Stimulated activated CD8-positive, alpha-beta memory T cell treated with anti-CD3 and anti-CD28 coated beads, Interleukin-12 subunit alpha, Interleukin-12 subunit beta, amount 100 ng/mL, for 24 hours (primary cell): ENCODE results near the gene GNAO1.

Experiments
- DNase-seq: peaks from one replicate; pipeline ENCODE4 v3.0.0-alpha.2; 2020; ENCODE audit errors: extremely low read depth

GNAO1 gene

DNA sequence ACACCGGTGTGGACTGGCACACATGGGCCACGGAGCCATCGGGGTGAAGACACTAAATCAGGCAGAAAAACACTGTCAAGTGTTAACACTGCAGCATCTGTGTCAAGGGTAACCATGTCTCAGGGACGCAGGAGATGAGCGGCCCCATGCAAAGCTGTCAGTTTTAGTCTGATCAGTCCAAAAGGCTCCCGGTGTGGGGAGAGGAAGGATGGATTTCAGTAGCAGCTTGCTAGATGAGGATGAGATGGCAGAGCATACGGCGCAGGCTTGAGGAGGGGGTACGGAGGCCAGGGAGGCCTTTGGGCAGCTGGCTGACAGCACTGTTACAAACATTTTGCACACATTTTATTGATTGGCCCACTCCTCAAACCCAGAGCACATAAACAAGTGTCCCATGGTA lies 98.1 kb downstream of the GNAO1 start:
- DNase-seq = no peak

DNA sequence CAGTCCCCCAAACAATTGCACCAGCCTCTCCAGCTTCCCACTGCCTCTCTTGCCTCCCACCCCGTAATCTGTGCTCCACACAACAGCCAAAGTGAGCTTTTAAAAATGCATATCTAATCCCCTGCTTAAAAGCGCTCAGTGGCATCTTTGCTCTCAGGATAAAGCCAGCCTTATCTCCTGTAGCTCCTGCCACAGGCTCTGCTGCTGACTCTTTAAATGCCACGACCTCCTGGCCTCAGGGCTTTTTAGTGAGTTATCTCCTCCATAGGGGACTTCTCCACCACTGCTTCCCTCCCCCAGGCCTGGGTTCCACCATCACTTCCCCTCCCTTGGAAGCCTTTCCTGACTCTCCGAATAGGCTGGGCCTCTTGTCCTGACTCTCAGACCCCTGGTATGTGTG lies 98.6 kb downstream of the GNAO1 start:
- no peak for DNase-seq

DNA sequence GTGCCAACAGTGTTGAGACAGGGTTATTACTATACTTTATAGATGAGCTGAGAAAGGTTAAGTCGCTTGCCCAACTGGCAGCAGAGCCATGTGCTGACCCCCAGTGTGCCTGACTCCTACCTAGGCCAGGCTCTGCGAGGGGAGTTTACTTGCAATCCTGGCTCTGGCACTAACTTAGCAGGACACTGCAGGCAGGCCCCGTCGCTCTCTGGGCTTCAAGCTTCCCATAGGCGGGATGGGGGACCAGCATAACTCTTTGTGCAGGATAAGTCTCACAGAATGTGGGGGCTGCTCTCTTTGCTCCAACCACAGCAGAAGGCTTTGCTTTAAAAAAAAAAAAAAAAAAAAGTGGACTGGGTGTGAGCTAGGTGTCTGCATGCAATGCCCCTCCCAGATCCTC lies 102.7 kb downstream of the GNAO1 start:
- no peak for DNase-seq

DNA sequence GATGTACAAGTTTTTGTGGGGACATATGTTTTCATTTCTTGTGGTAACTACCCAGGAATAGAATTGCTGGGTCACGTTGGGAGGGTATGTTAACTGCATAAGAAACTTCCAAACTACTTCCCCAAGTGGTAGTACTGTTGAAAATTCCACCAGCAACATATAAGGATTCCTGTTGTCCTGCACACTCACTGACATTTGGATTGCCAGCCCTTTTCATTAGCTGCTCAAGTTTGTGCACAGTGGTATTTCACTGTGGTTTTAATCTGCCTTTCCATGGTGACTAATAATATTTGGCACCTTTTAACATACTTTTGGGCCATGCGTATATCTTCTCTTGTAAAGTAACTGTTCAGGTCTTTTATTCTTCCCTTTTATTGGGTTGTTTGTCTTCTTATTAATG lies 103.3 kb downstream of the GNAO1 start:
- no peak for DNase-seq

DNA sequence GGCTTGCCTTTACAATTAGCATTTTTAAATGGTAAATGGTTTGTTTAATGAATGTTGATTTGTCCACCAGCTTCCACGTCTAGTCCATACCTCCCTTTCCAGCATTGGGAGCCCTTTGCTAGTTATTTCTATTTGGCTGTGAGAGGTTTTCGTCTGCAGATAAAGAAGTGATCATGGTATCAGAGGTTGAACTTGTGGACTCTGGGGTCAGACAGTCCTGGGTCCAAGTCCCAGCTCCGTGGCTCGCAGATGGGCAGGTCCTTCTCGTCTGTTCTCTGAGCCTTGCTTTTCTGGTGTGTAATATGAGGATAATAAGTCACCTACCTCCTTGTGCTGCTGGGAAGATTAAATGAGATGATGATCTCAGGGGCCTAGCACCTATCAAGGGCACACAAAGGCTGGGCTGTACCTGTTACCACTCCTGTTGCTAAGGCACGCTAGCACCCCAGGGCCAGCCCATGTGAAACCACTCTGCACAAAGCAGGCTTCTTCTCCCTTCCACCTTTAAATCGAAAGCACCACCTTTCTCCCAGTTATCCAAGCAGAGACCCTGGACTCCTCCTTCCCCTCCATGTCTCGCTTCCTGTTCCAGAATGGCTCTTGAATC lies 103.9 kb downstream of the GNAO1 start:
- no peak for DNase-seq

DNA sequence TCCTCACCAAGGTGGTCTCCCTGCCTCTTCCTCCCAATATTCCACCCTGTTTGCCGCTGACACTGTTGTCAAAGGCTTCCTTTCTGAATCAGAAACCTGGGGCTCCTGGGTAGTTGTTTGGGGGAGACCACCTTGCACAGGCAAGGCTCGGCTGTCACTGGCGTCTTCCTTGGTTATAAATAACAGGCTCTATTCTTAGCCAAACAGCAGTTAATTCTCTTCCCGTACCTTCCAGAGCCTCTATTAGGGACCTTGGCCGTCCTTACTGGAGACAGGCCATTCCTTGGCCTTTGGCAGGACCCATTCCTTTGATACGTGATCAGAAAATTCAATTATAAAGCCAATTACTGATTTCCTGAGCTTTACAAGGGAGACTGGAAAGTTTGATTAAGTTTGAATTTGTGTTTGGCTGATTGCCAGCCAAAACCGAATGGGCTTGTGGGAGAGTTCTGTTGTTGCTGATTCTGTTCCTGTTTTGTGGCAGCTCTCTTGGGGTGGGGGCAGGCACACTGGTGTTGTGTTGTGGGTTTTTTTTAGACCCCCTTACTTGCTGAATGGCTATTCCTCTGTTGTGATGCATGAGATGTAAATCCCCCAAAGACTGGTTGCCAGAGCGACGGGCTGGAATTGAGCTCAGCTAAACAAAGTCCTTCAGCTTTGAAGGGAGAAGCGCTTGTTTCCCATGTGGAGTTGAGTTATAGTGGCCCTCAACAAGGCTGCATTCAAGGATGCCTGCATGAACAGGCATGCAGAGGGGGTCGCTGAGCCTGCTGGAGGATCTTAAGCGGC lies 104.6 kb downstream of the GNAO1 start:
- no peak for DNase-seq

DNA sequence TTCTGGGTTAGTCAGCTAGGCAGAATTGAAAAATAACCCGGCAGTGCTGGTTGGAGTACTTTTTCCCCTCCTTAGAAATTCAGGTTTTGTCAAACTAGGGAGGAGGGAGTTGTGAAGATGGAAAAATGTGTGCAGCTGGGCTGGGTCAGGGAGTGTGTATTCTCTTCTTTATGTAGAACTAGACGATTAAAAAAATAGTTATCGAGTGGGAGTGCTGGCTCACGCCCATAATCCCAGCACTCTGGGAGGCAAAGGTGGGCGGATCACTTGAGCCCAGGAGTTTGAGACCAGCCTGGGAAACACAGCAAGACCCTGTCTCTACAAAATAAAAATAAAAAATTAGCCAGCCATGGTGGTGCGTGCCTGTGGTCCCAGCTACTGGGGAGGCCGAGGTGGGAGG lies 106.4 kb downstream of the GNAO1 start:
- no peak for DNase-seq

DNA sequence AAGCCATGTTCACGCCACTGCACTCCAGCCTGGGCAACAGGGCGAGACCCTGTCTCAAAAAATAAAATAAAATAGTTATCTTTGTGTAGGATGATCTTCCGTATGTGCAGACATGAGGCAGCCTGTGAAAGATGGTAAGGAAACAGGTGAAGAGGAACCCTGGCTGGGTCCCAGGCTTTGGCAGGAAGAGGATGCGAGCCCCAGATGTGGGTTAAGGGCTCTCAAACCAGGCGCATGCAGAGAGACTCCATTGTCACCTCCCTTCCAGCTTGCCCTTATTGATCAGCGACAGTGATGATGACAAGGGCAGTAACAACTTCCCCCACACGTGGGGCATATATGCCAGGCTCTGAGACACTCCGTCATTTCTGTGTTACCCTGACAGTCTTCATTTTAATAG lies 106.8 kb downstream of the GNAO1 start:
- DNase-seq = no peak

DNA sequence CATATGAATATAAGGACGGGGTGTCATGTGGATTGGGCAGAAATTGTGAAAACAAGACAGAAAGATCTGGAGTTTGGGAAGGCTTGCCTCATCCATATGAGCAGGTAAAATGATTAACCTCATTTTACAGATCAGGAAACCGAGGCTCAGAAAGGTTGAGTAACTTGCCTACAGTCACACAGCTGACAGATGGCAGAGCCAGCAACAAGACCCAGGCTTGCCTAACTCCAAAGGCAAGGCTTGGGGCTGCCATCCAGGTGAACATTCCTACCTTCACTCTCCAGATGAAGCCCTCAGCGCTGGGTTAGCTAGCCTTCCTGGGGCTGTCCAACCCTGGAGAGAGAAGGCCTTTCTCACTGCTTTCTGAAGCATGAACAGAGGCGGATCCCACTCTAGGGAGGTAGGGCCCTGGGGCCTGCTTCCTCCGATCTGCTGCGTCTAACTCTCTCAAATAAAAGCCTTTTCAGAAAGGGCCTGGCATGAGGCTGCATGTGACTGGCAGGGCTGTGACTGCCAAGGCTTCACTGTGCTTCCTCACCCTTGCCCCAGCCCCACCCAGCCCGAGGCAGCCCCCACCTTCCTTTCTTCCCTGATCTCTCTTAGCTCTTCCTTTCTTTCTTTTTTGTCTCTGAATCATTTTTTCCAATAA lies 107.8 kb downstream of the GNAO1 start:
- no peak for DNase-seq

DNA sequence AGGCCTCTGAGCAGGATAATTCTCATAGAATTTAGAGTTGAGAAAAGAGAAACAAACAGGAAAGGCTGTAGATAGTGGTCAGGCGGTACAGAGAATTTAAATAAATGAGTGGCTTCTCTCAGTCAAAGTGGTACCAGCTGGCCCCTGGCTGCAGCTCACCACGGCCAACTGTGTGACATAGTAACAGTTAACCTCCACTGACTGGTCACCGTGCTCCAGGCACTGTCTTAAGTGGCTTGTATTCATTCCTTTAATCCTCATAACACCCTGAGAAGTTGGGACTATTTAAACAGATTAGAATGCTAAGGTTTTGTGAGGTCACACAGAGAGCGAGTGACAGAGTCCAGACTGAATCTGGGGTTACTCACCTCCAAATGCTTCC lies 108.9 kb downstream of the GNAO1 start:
- DNase-seq = no peak

DNA sequence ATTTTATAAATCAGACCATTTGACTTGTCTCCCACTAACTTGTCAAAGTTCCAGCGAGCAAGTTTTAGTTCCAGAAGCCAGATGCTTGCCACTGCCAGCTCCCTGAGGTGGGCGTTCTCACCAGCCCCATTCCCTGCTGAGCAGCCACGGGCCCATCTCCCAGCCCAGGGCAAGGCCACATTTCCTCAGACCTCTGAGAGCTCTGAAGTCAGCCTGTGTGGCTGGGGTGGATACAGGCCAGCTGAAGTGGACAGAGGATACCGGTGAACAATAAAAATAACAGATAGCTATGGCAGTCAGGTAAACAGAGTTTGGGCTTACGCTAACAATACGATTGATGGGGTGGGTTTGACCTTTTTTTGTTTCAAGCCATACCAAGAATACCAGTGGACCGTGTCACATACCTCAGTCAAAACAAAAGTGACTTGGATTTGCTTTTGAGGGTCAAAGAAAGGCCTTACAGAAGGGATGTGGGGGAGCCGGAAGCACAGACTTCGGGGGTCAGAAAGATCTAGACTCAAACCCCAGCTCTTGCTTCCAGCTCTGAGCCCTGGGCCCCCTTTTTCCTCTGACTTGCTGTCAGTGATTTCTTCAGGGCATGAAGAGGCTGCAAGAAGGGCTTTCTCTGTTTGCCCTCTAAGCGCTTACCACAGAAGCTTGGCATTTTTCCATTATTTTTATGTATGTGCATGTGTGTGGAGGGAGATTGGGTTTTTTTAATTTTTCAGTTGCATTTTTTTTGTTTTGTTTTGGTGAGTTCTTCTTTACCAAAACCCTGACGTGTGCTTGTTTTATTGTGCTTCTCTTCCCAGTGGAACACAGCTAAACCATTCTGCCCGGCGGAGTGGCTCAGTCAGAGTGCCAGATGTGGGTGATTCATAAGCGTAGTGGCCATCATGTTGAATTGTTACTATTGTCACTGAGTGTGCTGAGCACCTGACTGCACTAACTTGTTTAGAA lies 109.9 kb downstream of the GNAO1 start:
- DNase-seq = no peak

DNA sequence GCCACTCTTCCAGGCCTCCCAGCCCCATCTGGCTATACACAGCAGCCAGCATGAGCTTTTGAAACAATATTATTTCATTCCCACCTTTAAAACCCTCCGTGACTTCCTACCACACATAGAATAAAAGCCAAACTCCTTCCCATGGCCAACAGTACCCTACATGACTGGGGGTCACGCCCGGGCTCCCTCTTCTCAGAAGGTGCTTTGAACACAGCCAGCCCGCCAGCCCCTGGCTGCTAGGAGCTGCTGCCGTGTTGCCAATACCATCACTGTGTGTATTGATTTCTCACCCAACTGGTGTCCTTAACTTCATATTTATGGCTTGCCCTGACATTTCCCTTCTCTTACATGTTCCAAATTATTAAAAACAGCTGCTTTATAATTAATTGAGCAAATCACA lies 111.2 kb downstream of the GNAO1 start:
- DNase-seq = no peak

DNA sequence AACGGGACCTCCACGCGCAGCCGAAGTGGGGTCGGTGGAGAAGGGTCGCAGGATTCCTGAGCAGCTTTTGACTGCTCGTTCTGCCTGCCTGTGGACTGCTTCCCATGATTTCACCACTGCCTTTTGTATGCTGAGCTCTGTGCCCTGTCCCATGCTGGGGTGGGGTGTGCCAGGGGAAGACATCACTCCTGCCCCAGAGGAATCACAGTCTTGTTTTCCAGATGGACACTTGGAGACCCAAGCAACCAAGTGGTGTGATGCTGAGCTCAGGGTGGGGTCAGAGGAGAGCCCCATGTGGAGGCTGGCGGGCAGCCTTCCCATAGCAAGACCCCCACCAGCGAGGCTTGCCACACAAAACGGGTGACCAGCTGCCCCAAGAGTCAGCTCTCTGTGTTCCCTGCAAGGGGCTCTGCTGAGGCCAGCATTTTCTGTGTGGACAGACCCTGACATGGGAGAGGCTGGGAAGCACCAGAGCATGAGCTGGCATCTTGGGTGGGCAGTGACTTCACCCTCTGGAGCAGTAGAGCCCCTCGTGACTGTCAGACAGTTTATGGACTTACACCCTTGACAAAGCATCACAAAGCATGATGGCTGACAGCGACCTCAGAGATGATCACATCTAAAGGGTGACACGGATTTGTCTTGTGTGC lies 111.9 kb downstream of the GNAO1 start:
- DNase-seq = no peak

DNA sequence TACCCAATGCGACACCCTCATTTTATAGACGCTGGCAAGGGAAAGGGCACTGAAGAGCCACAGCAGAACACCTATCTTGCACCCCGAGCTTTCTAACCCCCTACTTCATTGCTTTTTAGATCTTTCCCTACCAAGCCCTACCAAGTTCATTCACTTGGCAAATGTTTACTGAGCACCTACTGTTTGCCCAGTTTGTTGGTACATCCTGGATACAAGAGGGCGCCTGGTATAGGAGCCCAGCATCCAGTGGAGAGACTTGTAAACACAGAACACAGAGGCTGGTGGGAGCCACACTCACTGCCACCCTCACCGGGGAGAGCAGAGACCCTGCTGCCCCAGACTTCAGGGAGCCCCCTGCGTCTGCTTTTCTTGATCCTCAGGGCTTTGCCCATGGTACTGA lies 112.6 kb downstream of the GNAO1 start:
- DNase-seq = no peak

DNA sequence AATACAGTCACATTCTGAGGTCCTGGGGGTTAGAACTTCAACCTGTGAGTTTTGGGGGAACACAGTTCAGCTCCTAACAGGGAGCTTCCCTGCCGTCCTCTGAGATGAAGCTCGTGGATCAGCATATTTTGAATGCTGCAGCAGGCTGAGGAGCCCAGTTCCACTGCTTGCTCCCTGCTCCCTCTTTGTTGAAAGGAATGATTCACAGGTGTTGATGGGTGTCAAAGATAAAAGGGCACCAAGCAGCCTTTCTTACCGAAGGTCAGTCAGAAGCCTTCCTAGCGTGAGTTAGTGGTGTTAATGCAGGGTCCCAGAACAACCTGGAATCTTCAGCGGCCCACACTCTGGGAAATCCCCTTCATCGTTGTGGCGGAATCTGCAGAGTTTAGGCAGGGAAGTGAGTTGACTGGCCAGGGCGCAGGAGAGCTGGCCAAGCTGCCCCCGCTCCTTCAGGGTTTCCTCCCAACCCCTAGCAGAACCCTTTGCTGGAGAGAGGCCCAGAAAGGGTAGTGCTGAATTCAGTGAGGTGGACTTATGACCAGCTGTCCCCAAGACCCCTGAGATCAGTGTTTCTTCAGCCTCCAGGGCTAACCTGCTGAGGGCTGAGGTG lies 114.8 kb downstream of the GNAO1 start:
- no peak for DNase-seq

DNA sequence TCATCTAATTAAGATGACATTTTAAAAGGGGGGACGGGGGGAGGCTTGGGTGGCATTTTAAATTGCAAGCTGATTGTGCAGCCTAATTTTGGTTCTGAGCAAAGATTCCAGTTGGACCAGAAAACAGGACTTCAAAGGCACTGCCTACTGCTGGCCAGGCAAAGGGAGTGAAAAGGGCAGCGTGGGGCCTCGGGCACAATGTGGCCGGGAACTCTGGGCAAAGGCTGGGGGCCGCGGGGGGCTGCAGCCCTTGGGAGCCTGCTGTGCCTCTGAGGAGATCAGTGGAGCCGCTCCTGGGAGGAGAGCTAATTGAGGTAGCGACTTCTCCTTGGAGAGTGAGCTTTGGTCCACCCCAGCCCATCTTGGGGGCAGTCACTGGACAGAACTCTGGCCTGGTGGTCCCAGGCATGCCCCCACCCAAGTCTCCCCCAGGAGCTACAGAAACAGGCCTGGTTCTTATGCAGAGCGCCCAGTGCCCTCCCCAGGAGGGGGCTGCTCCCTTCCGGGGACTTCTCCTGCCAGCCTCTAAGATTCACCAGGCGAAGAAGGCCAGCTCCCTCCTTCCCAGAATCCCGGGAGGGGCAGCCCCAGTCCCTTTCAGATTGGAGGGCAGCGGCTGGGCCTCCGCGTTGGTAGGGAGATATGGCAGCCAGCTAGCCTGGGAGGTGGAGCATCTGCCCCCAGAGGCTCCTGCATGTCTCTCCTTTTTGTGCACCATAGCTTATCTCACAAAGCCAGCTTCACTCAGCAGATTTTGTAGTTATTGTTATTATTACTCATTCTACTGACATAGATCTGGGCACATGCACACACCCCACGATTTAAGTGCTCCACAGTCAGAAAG lies 115.6 kb downstream of the GNAO1 start:
- DNase-seq = no peak

DNA sequence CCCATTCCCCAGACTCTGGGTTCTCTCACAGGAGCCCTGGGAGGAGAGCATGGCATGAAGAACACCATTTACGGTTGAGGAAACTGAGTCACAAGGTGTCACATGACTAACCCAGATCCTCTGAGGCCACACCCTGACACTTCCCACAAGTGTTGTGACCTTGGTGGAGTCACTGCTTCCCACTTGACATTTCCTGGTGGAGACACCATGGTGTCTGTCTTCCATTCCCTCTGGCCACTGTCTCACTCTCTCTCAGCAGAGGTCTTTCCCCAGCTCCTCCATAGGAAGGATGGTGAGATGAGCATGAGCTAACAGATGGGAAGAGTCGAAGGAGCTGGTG lies 116.2 kb downstream of the GNAO1 start:
- DNase-seq = no peak

DNA sequence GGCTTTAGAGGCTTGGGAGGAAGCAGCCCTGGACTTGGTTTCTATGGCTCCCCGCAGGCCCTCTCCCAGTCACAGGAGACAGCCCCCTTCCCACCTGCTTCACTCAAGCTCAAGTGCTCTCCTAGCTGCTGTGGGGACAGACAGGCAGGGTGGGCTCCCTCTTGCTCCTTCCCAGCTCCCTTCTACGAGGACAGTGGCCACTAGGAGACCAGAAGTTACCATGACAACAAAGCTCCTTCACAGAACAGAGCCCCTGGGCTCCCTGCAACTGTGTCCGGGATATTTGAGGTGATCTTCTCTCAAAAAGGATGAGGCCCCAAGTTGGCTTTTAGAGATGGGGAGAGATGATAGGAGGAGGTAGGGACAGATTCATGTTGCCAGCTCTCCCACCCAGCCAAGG lies 117.7 kb downstream of the GNAO1 start:
- no peak for DNase-seq

DNA sequence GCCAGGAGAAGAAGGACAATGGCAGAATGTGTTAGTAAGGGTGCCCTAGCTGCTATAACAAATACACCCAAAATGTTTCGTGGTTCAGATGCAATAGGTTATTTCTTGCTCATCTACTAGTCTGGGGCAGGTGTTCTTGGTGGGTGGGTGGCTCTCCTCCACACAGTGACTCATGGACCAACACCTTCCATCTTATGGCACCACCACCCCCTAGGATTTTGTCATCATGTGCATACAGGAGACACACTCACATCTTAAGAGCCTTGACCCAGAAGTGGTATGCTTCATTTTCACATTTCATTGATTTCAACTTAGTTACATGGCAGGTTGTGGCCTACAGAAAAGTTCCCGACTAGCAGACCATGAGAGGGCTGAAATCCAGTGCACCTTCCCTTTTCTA lies 119.4 kb downstream of the GNAO1 start:
- DNase-seq = no peak
